A549 treated with CORT108297 at 1 μM for 4 hours (cell line): ENCODE data around the gene MEF2B. TPM values are rescaled to one million over a fixed set of nuclear protein-coding genes. Genes with fewer than 3 reads are reported as not detected.

Source experiments
- total RNA-seq: library from RNA; stranded (reverse); fragments of 200-300 nt; extraction: Qiagen RNA extraction; gene quantifications from 5 replicates; pipeline ENCODE4 v1.2.3, GENCODE V29; 2022

MEF2B gene
- total RNA-seq = 0.70 to 0.95 TPM (median 0.75 TPM) in 4 of 5 replicates, not detected in the other

DNA sequence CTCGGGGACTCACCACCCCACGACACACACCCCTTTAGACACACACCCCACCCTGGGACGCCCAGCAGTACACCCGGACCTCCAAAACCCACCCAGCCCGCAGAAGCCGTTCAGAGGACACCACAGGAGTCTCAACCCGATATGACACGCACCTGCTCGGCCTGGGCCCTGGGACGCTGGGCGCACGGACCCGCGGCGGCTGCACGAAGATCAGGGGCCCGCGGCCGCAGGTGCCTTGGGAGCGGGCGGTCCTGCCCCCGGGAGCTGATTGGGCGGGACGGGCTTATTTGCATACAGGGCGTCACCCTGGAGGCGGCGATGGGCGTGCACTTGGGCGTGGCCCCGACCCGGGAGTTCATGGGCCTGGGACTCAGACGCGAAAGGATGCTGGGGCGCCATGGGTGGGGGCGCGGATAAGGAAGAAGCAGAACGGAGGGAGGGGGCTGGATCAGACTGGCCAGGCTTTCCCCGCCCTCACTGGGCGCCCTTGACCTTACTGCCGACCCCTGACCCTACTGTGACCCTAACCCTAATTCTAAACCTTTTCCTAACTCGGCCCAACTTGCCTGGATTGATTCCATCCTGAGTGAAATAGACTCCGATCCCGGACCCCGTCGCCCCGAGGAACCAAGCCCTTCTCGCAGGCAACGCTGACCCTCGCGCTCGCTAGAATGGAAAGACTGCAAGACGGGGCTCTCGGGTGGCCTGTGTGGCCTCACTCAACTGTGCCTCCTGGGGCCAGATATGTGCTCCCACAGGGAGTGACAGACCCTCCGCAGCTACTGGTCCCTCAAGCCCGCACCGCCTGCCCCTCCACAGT, at the start of gene MEF2B:
Gene MEF2B, minus strand, starts transcription at position 211 of the 820 bp plus-strand sequence. CDS start 19,528 bp downstream, outside the sequence.

DNA sequence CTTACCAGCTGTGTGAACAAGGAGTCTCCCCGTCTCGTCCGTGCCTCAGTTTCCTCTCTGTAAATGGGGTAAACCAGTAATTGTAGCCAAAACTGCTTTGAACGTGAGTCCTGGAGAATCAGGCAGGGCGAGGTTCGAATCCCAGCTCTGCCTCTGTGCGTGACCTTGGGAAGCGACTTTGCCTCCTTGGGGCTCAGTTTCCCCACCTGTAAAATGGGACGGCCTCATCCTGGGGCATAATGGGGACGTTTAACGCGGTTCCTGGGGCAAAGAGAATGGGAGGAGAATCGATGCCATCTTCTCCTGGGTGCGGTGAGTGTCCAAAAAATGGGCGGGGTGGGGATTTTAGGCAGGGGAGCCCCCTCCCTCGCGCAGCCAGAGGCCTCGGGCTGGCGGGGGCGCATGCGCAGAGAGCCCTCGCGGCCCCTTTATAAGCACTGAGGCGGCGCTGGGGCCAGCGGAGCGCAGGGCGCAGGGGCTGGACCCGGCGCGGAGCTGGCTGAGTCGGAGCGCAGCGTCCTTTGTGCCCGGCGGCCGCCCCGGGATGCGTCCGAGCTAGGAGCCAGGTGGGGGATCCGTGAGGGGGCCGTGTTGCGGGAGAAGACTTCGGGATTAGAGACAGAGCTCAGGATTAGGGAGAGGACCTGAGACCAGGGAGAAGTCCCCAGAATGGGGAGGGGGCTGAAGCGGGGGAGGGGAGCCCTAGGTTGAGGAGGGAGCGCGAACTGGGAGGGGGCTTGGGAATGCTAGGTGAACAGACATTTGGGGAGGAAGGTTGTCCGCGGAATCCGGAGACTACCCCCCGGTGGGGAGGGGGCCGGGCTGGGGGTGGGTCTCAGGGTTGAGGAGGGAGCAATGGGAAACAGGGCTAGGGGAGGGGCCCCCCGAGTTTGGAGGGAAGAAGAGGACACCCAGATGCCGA, 41.7 kb upstream of the MEF2B start, which contains the start of gene NCAN:
Gene NCAN, plus strand, starts transcription at position 460 of the 922 bp plus-strand sequence. CDS start 4,996 bp downstream, outside the sequence.

DNA sequence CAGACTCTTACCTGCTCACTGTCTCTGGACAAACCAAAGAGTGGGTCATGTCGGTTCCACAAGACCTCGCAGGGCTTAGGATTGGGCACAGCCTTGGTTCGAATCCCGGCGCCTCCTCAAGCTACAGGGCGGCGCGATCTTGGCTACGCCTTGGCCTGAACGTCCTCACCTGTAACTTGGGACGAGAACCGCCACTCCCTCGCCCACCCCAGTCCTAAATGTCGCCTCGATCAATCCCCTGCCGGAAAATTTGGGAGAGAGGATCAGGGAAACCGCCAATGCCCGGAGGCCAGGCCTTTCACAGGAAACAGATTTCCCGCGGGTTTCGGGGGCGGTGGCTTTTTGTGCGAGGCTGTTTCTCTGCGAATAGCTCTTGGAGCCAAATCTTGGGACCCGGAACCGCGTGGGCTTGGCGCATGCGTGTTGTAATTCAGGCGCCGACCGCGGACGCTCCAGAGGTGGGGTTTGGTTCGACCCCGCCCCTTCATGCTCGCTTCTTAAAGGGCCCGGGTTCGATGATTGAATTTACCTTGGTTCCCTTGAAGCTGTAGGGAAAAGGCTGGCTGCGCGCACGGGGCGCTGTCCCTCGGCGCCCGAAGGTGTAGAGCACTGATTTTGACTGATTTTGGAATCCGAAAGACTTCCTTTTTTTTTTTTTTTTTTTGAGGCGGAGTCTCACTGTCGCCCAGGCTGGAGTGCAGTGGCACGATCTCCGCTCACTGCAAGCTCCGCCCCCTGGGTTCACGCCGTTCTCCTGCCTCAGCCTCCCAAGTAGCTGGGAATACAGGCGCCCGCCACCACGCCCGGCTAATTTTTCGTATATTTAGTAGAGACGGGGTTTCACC, 33.2 kb upstream of the MEF2B start, which contains the start of gene NR2C2AP:
Gene NR2C2AP, minus strand, starts transcription at position 403 of the 845 bp plus-strand sequence. Its CDS starts 354 bp downstream, at position 49.

DNA sequence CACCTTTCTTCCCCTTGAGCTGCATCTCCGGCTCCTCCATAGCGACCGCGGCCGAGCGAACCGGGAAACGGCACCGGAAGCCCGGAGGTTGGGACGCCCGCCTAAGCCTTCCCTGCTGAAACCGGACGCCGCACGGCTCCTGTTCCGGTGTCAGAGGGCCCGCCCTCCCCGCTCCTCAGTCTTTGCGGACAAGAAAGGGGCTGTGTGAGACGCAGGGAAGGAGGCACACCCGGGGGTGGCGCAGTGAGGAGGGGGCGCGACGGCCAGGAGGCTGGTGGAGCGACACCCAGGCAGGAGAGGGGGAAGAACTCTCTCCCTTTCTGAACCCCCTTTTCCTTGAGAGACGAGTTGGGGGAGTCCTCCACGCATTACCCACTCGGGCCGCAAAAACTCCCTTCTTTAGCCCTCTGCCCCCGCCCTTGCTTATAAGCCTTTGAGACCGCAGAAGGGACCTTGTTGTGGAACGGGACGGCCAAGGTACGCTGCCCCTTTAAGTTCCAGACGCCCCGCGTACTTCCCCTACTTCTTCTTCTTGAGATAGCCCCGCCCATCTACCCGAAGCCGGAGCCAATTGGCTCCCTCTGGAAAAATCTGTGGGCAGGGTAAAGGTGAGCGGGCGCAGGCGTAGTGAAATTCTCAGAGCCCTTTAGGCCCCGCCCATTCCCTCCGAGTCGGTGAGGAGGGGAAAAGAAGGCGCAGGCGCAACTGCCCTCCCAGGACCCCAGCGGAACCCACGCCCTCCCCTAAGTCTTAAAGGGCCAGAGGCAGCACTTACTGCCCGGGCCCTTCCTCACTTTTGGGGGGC, 22.2 kb upstream of the MEF2B start, which contains the start of the genes BORCS8 and RFXANK:
Gene BORCS8, minus strand, starts transcription at position 75 of the 805 bp plus-strand sequence. Its CDS starts 35 bp downstream, at position 40.
Gene RFXANK, plus strand, starts transcription at position 181 of the 805 bp plus-strand sequence. CDS start 1,689 bp downstream, outside the sequence.

DNA sequence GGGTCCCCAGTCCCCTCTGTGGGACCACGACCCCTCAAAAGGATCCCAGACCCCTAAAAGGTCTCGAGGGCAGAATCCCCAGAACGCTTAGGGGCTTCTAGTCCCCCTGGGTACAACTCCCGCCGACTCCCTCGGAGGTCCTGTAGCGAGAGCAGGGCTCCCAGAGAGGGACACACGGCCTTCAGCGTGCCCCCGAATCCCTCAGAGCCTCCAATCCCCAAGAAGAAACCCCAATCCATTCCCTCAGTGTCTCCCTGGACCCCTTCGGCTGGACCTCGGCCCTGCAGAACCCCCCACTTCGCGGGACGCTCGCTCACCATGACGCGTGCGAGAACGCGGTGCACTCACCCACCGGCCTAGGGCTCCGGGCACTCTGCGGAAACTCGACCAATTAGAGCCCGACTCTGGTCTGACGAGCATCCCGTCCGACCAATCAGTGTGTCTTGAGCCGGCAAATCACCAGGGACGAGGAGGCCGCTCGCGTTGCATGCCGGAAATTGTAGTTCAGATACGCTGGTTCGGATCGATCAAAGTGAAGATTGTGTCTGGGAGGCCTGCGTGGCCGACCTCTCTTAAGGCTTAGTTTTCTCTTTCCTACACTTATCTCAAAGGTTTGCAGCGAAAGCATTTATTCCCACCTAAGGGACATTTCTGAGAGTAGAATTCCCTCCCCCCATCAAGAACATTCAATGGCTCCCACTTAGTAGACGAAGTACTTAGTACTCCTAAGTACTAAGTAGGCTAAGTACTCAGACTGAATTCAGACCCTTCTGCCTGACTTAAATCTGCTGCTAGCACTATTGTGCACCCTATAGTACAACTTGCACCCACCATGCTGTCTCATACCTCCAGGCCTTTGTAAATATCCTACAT, 31.7 kb downstream of the MEF2B start, which contains the start of gene TMEM161A:
Gene TMEM161A, minus strand, starts transcription at position 370 of the 873 bp plus-strand sequence. Its CDS starts 50 bp downstream, at position 320.

Other genes starting within 250 kb of the MEF2B start
- 24.1 to 36.1 TPM (median 32.1 TPM) in 5 replicates for gene HOMER3, start 229.0 kb downstream of the MEF2B start, total RNA-seq
- 23.8 to 34.5 TPM (median 33.0 TPM) in 5 replicates for gene SUGP2, start 136.7 kb downstream of the MEF2B start, total RNA-seq
- 24.2 to 30.9 TPM (median 29.9 TPM) in 5 replicates for gene ARMC6, start 136.7 kb downstream of the MEF2B start, total RNA-seq
- gene SLC25A42, start 106.3 kb downstream of the MEF2B start, total RNA-seq = 0.44 to 1.2 TPM (median 0.67 TPM) in 5 replicates
- 19.5 to 29.5 TPM (median 26.2 TPM) in 5 replicates for gene TMEM161A, start 31.8 kb downstream of the MEF2B start, total RNA-seq
- gene BORCS8, start 21.9 kb upstream of the MEF2B start, total RNA-seq = 7.7 to 13.5 TPM (median 12.2 TPM) in 5 replicates
- gene RFXANK, start 22.0 kb upstream of the MEF2B start, total RNA-seq = 36.1 to 51.6 TPM (median 47.5 TPM) in 5 replicates
- 29.4 to 33.1 TPM (median 32.3 TPM) in 5 replicates for gene NR2C2AP, start 33.2 kb upstream of the MEF2B start, total RNA-seq
- 0.02 to 0.07 TPM (median 0.05 TPM) in 5 replicates for gene NCAN, start 41.7 kb upstream of the MEF2B start, total RNA-seq
- 0.46 to 0.88 TPM (median 0.50 TPM) in 5 replicates for gene TM6SF2, start 103.0 kb upstream of the MEF2B start, total RNA-seq
- 22.4 to 34.5 TPM (median 25.9 TPM) in 5 replicates for gene SUGP1, start 150.2 kb upstream of the MEF2B start, total RNA-seq
- 10.4 to 15.0 TPM (median 13.9 TPM) in 5 replicates for gene MAU2, start 150.6 kb upstream of the MEF2B start, total RNA-seq
- gene GATAD2A, start 235.4 kb upstream of the MEF2B start, total RNA-seq = 34.9 to 51.0 TPM (median 46.1 TPM) in 5 replicates